Measurements from ENCODE around the gene GOLPH3.

Gene GOLPH3

DNA sequence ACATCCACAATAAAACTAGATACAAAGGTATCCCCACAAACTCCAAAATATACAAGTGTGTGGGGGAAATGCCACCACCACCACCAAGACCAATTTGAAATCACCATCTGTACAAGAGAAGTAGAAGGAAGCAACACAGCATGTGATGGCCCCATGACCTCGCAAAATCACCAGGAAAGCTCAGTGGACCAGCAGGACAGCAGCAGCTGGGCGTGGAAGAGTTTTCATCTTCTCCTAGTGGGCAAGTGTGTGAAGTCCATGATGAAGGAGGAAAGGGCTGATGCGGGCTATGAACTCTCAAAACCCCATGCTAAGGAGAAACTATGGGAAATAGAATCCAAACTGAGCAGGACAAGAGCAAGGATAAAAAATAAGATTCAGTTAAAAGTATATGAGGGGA lies 58.1 kb downstream of the GOLPH3 start:
- peaks cover 20% of the 10 kb centered on the region for H3K36me3 ChIP-seq (replicated peaks)
- peaks cover 13% of the 10 kb centered on the region for H3K4me1 ChIP-seq
- no peaks in the 10 kb centered on the region for H3K27me3 ChIP-seq (ENCODE audit: low read depth)
- H3K4me3 ChIP-seq, result no peak overlapping the region
- in situ Hi-C loops (cut with MboI; ENCODE audit: low sequenced_read_pairs), result no loop called here
- H3K9me3 ChIP-seq, result no peaks in the 10 kb centered on the region
- DNase-seq (ENCODE audit: low spot score in 2 of 2), result no peak

DNA sequence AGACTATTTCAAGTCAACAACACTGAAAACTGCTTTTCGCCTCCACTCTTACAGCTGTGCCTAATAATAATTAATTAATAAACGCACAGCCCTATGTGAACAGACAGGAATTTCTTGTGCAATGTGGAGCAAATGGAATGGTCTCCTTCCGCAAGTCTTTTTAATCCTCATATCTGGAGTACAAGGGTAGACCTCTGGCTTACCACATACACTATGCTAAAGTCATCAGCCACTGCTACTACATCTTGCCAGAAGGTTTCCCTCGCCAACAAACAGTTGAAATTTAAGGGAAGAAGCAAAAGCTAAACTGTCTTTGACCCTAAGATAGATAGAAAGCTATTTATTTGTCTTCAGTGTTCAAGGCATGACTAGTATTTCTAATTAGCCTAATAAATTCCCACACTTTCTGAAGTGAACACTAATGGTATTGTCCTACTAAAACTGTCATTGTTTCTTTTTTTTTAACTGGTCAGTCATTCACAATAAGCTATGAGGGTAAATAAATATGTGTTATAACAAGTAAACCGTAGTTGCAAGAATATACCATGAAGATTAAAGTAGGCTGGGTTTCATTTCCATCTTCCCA lies 63.9 kb downstream of the GOLPH3 start:
- in situ Hi-C loops (cut with MboI; ENCODE audit: low sequenced_read_pairs), result no loop called here

DNA sequence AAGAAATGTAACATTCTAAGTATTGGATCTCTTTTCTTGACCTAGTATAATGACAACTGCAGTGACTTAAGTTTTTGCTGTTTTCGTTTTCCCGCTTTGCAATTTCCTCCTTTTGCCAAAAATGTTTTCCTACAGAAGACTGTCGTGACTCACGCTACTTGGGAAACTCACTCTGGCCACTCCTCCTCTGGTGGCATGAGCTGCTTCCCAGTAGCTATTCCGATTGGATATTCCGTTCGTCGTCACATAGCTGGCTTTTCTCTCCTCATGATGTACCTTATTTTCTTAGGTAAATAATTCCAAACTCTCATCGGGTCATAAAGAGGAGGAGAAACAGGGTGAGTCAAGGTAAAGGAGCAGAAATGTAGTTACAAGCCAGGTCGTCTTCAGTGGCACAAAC lies 64.9 kb downstream of the GOLPH3 start:
- no peak overlapping the region for H3K4me3 ChIP-seq
- H3K36me3 ChIP-seq (replicated peaks), result peaks cover 57% of the 10 kb centered on the region
- no peak for DNase-seq (ENCODE audit: low spot score in 2 of 2)
- no peaks in the 10 kb centered on the region for H3K9me3 ChIP-seq
- no peaks in the 10 kb centered on the region for H3K27me3 ChIP-seq (ENCODE audit: low read depth)
- no peaks in the 10 kb centered on the region for H3K4me1 ChIP-seq
- in situ Hi-C loops (cut with MboI; ENCODE audit: low sequenced_read_pairs), result no loop called here

More for the DNA sequence above, 63.9 kb downstream of the GOLPH3 start:
- peaks cover 53% of the 10 kb centered on the region for H3K36me3 ChIP-seq (replicated peaks)
- no peaks in the 10 kb centered on the region for H3K4me1 ChIP-seq
- no peaks in the 10 kb centered on the region for H3K27me3 ChIP-seq (ENCODE audit: low read depth)
- no peak overlapping the region for H3K4me3 ChIP-seq
- DNase-seq (ENCODE audit: low spot score in 2 of 2), result no peak
- H3K9me3 ChIP-seq, result no peaks in the 10 kb centered on the region

DNA sequence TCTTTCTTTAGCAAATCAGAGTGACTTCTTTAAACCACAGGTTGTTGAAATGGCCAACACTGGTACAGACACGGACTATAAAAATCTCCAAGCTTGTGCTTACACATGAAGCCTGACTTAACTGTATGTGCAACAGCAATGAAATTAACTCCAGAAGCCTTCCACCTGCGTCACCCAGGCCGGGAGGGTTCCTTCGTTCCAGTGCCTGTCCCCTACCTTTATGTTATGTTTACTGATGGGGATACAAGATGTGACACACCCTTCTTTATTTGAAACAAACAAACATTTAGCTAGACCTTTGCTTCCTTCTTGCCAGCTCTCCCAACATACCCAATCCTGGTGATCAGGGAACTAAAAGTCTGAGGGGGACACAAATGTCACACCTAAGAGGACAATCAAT lies 66.0 kb downstream of the GOLPH3 start:
- no peaks in the 10 kb centered on the region for H3K9me3 ChIP-seq
- no peaks in the 10 kb centered on the region for H3K27me3 ChIP-seq (ENCODE audit: low read depth)
- no peak overlapping the region for H3K4me3 ChIP-seq
- no peaks in the 10 kb centered on the region for H3K4me1 ChIP-seq
- DNase-seq (ENCODE audit: low spot score in 2 of 2), result no peak
- in situ Hi-C loops (cut with MboI; ENCODE audit: low sequenced_read_pairs), result no loop called here
- H3K36me3 ChIP-seq (replicated peaks), result peaks cover 59% of the 10 kb centered on the region

DNA sequence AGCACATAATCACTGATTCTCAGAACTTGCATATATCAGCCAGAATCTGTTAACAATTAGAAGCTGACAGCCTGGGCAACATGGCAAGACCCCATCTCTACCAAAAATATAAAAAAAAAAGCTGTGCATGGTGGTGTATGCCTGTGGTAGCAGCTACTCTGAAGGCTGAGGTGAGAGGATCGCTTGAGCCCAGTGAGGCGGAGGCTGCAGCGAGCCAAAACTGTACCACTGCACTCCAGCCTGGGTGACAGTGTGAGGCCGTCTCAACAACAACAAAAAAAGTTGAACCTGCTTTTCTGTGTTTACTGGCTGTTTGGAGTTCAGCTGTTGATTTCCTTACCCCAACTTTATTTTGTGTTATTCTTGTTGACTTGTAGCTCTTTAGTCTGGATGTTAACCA lies 66.8 kb downstream of the GOLPH3 start:
- peaks cover 58% of the 10 kb centered on the region for H3K36me3 ChIP-seq (replicated peaks)
- H3K27me3 ChIP-seq (ENCODE audit: low read depth), result no peaks in the 10 kb centered on the region
- no peak for DNase-seq (ENCODE audit: low spot score in 2 of 2)
- in situ Hi-C loops (cut with MboI; ENCODE audit: low sequenced_read_pairs), result no loop called here
- H3K4me3 ChIP-seq, result no peak overlapping the region
- H3K4me1 ChIP-seq, result no peaks in the 10 kb centered on the region
- no peaks in the 10 kb centered on the region for H3K9me3 ChIP-seq

DNA sequence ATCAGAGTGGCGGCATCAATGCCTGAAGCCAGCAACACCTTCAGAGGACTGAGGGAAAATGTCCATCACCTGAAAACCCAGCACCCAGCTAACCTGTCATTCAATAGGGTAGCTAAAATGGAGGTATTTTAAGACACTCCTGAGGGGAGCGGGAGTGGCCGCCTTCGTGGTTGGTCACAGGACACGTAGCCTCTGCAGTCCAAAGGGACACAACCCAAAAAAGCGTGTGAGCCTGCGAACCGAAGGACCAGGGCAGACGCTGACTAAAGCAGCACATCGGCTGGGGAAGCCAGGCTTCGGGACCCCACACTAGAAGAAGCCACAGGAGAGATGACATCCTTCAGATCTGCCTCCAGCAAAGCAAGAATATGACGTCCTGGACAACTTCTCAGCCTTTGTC lies 70.6 kb downstream of the GOLPH3 start:
- in situ Hi-C loops (cut with MboI; ENCODE audit: low sequenced_read_pairs), result no loop called here
- H3K27me3 ChIP-seq (ENCODE audit: low read depth), result no peaks in the 10 kb centered on the region
- no peak overlapping the region for H3K4me3 ChIP-seq
- H3K9me3 ChIP-seq, result no peaks in the 10 kb centered on the region
- peaks cover 59% of the 10 kb centered on the region for H3K36me3 ChIP-seq (replicated peaks)
- no peaks in the 10 kb centered on the region for H3K4me1 ChIP-seq
- no peak for DNase-seq (ENCODE audit: low spot score in 2 of 2)

DNA sequence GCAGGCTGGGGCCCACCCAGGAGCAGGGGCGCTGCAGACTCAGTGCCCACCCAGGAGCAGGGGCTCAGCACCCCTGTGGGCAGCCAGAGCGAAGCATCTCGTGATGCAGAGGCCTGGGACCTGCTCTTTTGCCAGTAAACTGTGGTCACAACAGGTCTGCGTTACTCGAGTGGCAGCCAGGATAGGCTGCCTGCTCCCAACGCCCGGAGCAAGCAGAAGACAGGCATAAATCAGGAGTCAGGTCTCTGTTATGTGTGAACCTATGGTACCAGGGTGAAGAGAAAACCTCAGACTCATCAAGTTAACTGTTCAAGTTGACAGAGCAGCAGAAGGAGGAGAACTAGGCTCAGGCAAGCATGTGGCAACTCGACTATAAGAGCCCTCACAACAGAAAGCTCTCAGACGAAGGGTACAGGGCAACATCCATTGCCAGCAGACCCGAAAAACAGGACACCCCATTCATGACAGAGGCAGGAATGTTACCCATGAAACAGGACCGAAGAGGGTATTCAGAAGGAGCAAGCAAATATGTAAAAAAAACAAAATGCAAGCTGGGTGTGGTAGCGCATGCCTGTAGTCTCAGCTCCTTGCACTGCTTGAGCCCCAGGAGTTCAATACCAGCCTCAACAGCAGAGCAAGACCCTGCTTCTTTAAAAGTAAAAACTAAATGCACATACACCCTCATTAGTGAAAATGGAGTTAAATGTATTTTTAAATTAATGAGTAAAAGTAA lies 71.7 kb downstream of the GOLPH3 start:
- in situ Hi-C loops (cut with MboI; ENCODE audit: low sequenced_read_pairs), result no loop called here
- H3K36me3 ChIP-seq (replicated peaks), result peaks cover 57% of the 10 kb centered on the region
- no peaks in the 10 kb centered on the region for H3K4me1 ChIP-seq
- DNase-seq (ENCODE audit: low spot score in 2 of 2), result no peak
- H3K27me3 ChIP-seq (ENCODE audit: low read depth), result no peaks in the 10 kb centered on the region
- no peaks in the 10 kb centered on the region for H3K9me3 ChIP-seq
- H3K4me3 ChIP-seq, result no peak overlapping the region

DNA sequence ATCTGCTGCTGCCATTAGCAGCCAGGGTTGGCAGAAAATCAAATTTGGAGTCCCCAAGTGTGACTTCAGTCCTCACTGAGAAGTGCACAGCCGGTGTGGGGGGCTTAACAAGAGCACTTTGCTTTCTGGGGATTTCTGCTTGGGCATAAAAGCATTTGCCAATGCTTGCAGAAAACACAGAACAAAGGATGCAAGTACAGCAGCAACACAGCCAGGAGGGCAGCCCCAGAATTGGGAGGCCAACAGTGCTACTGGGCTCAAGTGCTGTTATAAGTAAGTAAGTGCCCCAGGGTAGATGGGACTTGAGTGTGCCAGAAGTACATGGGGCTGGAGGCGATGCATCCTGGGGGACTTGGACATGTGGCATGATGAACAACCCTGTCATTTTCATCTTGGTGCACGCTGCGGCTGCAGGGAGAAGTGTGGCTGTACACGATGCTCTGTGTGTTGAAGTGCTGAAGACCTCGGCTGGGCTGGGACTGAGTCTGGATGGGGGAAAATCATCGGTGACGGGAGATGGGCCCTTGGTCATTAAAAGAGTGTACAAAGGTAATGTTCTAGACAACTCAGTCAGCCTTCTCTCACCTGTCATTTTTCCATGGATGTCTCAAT lies 73.3 kb downstream of the GOLPH3 start:
- peaks cover 44% of the 10 kb centered on the region for H3K36me3 ChIP-seq (replicated peaks)
- DNase-seq (ENCODE audit: low spot score in 2 of 2), result no peak
- H3K27me3 ChIP-seq (ENCODE audit: low read depth), result no peaks in the 10 kb centered on the region
- in situ Hi-C loops (cut with MboI; ENCODE audit: low sequenced_read_pairs), result no loop called here
- H3K9me3 ChIP-seq, result no peaks in the 10 kb centered on the region
- no peak overlapping the region for H3K4me3 ChIP-seq
- H3K4me1 ChIP-seq, result no peaks in the 10 kb centered on the region

DNA sequence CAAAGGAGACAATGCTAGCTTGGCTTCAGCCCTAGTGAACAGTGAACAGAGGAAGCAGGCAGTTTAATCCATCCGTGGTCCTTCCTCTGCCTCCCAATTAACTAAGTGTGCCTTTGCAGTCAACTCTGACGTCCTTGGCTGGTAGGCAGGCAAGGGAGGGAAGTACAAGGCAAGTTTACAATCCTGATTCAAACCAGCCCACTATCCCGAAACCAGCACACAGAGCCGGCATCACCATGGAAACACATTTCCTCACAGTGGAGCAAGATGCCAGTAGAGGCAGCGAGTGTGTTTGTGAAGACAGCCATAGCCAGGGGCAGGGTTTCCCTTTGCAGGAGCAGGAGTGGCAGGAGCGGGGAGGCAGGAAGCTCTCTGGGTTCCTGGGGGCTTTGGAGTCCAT lies 73.9 kb downstream of the GOLPH3 start:
- in situ Hi-C loops (cut with MboI; ENCODE audit: low sequenced_read_pairs), result no loop called here
- Histone ChIP-seq H3K36me3 (replicated peaks) (peaks cover 40% of the 10 kb centered on the region), H3K4me3 (no peak overlapping the region)

DNA sequence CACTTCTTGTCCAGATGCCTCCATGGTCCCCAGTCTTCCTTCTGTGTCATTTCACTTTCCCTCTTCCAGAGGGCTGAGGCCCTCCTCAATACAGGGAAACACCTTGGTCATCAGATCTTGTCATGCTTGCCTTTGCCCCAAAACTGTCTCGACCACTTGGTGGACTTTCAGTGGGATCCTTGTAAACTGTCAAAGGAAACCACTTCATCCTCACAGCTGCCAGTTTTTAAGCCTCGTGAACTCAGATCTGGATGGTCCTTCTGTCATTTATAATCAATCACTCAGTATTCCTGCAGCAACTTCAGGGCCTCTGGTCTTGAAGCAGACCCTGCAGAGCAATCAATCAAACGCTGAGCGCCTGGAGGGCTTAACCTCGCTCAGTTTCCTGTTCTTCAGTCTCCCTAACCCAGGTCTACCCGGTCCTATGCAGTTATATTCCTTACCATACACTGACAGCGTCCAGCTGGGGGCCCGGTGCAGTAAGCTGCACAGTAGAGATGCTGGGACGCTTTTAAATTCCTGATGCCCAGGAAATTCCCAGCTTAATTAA lies 74.6 kb downstream of the GOLPH3 start:
- H3K36me3 ChIP-seq (replicated peaks), result peaks cover 35% of the 10 kb centered on the region
- no peak for DNase-seq (ENCODE audit: low spot score in 2 of 2)
- in situ Hi-C loops (cut with MboI; ENCODE audit: low sequenced_read_pairs), result loop anchor here (10.0 kb wide), 1 partner anchor 515 kb away; no protein-coding TSS in a partner anchor
- H3K4me1 ChIP-seq, result no peaks in the 10 kb centered on the region
- H3K27me3 ChIP-seq (ENCODE audit: low read depth), result no peaks in the 10 kb centered on the region
- H3K9me3 ChIP-seq, result no peaks in the 10 kb centered on the region
- no peak overlapping the region for H3K4me3 ChIP-seq

More for the DNA sequence above, 73.9 kb downstream of the GOLPH3 start:
- Histone ChIP-seq H3K27me3 (ENCODE audit: low read depth) (no peaks in the 10 kb centered on the region), H3K9me3 (no peaks in the 10 kb centered on the region), H3K4me1 (no peaks in the 10 kb centered on the region)
- no peak for DNase-seq (ENCODE audit: low spot score in 2 of 2)

DNA sequence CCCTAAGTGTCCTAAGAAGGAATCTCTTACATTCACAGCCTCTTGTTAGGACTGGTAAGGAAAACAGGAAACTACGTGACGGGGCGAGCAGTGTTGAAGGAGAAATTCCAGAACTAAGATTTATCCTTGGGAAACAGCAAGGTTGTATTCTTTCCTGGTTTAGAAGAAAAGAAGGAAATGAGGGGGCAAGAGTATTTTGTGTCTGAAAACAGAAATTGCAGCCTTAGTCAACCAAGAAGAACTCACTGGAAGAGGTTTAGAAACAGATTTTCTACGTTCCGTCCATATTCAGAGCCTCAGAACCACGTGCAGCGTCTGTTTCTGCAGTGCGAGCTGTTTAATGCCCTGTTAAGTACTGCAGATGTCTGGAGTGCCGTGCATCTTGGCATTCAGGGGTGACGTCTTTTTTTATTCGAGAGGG lies 75.2 kb downstream of the GOLPH3 start:
- in situ Hi-C loops (cut with MboI; ENCODE audit: low sequenced_read_pairs), result loop anchor here (10.0 kb wide), 1 partner anchor 514 kb away; no protein-coding TSS in a partner anchor
- H3K4me1 ChIP-seq, result no peaks in the 10 kb centered on the region

DNA sequence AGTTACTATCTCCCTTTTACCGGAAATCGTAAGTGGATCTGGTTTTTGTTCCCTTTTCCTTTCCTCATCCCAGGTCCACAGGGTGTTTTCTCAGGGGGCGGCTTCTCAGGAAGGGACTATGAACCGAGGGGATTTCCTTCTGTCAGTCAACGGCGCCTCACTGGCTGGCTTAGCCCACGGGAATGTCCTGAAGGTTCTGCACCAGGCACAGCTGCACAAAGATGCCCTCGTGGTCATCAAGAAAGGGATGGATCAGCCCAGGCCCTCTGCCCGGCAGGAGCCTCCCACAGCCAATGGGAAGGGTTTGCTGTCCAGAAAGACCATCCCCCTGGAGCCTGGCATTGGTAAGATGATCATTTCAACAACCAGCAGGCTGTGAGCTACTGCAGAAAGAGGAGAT lies 75.8 kb downstream of the GOLPH3 start:
- Histone ChIP-seq H3K4me1 (no peaks in the 10 kb centered on the region), H3K27me3 (ENCODE audit: low read depth) (no peaks in the 10 kb centered on the region), H3K36me3 (replicated peaks) (peaks cover 28% of the 10 kb centered on the region), H3K9me3 (no peaks in the 10 kb centered on the region), H3K4me3 (no peak overlapping the region)
- in situ Hi-C loops (cut with MboI; ENCODE audit: low sequenced_read_pairs), result loop anchor here (10.0 kb wide), 1 partner anchor 513 kb away; no protein-coding TSS in a partner anchor
- no peak for DNase-seq (ENCODE audit: low spot score in 2 of 2)

More for the DNA sequence above, 75.2 kb downstream of the GOLPH3 start:
- H3K4me3 ChIP-seq, result no peak overlapping the region
- H3K36me3 ChIP-seq (replicated peaks), result peaks cover 34% of the 10 kb centered on the region
- DNase-seq (ENCODE audit: low spot score in 2 of 2), result no peak
- H3K27me3 ChIP-seq (ENCODE audit: low read depth), result no peaks in the 10 kb centered on the region
- no peaks in the 10 kb centered on the region for H3K9me3 ChIP-seq

DNA sequence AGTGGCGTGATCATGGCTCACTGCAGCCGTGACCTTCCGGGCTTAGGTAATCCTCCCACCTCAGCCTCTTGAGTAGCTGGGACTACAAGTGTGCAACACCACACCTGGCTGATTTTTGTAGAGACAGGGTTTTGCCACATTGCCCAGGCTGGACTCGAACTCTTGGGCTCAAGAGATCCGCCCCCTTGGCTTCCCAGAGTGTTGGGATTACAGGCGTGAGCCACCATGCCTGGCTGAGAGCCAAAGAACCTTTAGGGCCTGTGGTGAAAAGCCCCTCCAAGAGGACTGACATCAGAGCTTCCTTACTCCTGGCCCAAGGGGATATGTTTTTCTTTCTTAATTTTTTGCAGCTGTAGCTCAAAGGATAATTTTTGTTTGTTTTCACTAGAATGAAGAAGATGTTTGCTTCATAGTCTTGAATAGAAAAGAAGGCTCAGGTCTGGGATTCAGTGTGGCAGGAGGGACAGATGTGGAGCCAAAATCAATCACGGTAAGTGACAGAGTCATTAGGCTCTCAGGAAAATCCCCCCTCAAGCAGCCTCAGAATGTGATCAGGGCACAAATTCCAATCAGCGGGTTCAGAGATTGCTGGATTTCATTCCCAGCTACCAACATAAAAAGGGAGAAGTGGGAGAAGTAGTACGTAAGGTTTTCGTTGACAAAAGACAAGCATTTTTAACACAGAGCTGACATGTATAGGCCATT lies 77.1 kb downstream of the GOLPH3 start:
- Histone ChIP-seq H3K4me3 (no peak overlapping the region), H3K27me3 (ENCODE audit: low read depth) (no peaks in the 10 kb centered on the region), H3K36me3 (replicated peaks) (peaks cover 22% of the 10 kb centered on the region), H3K9me3 (no peaks in the 10 kb centered on the region), H3K4me1 (no peaks in the 10 kb centered on the region)
- DNase-seq (ENCODE audit: low spot score in 2 of 2), result no peak
- in situ Hi-C loops (cut with MboI; ENCODE audit: low sequenced_read_pairs), result loop anchor here (10.0 kb wide), 1 partner anchor 512 kb away; no protein-coding TSS in a partner anchor

Measured in HAP-1 (cell line).